Testis (tissue), 3 donors: ENCODE data around the gene MAP2K5. TPM values are rescaled to one million over a fixed set of nuclear protein-coding genes. Genes with fewer than 3 reads are reported as not detected.
A peak's percentile ranks its signal among the peaks of the same experiment; 100 is the strongest.

Experiments
- DNase-seq: peaks from one replicate; pipeline ENCODE4 v3.0.0-alpha.2; 2019
- H3K27ac ChIP-seq, 2 donors: fragments of 200-600 bp; sonication (generic); one replicate each; pipeline ENCODE4 v1.5.1; 2019
- H3K27me3 ChIP-seq: fragments of 200-600 bp; sonication (generic); one replicate; pipeline ENCODE4 v1.5.1; 2019
- H3K36me3 ChIP-seq: fragments of 200-600 bp; sonication (generic); one replicate; pipeline ENCODE4 v1.5.1; 2017; ENCODE audit warnings: low read depth; ENCODE audit errors: missing control alignments
- H3K4me1 ChIP-seq: fragments of 200-600 bp; sonication (generic); one replicate; pipeline ENCODE4 v1.5.1; 2019
- H3K4me3 ChIP-seq, 2 donors: fragments of 200-600 bp; sonication (generic); one replicate each; pipeline ENCODE4 v1.5.1; 2017 to 2019
- H3K9me3 ChIP-seq: fragments of 200-600 bp; sonication (generic); one replicate; pipeline ENCODE4 v1.5.1; 2017
- POLR2A ChIP-seq: fragments of 450-650 bp; IDR thresholded peaks from one replicate; pipeline ENCODE4 v1.6.1; 2017; ENCODE audit warnings: antibody characterized with exemption, mild to moderate bottlenecking, moderate library complexity
- WGBS, 2 donors: methylation state at CpG; one replicate each; pipeline ENCODE4 v1.1.5; 2018; 5-methylcytosine and 5-hydroxymethylcytosine counted together
- intact Hi-C: fragments of 100-400 bp; cut with DNase I; formaldehyde crosslinking; loops from one replicate; pipeline ENCODE4 v1.15.1; 2023; ENCODE audit warnings: low total_unique reads
- polyA plus RNA-seq: library from polyadenylated mRNA; stranded (reverse); fragments of 350-450 nt; fragmentation: Illumina TruSeq; extraction: RNeasy Lipid Tissue Mini Kit (QIAGEN cat#74804); gene quantifications from one replicate; pipeline ENCODE4 v1.2.3, GENCODE V29; 2014; ENCODE audit warnings: low read depth, low replicate concordance; ENCODE audit not compliant: insufficient read depth
- total RNA-seq, 2 donors: library from RNA; depleted of rRNA; stranded (reverse); fragments of >200 nt; gene quantifications; one replicate each; pipeline ENCODE4 v1.2.3, GENCODE V29; 2016
- TF ChIP-seq, protein P1 (sequence below), 3 experiments: fragments of 450-650 bp in 2 of 3; fragments of 200-600 bp in 1 of 3; sonication (generic) in 1 of 3; IDR thresholded peaks; one replicate each; pipeline ENCODE4 v1.5.1; 2016 to 2019; ENCODE audit warnings: antibody characterized with exemption in 3 of 3, mild to moderate bottlenecking in 2 of 3, moderate library complexity in 1 of 3

Gene MAP2K5
- total and polyA plus RNA-seq, 3 donors from 2014 or later, result 28.0 to 34.3 (median 31.2) TPM

- Histone ChIP-seq H3K36me3 (no peaks in the 10 kb centered on the region), H3K9me3 (no peaks in the 10 kb centered on the region), H3K4me1 (no peaks in the 10 kb centered on the region), H3K27me3 (no peaks in the 10 kb centered on the region), H3K4me3 (no peak overlapping the region), H3K27ac (no peak overlapping the region)
- no peak for DNase-seq
- no peak for TF ChIP-seq POLR2A
- TF ChIP-seq, protein P1, sequence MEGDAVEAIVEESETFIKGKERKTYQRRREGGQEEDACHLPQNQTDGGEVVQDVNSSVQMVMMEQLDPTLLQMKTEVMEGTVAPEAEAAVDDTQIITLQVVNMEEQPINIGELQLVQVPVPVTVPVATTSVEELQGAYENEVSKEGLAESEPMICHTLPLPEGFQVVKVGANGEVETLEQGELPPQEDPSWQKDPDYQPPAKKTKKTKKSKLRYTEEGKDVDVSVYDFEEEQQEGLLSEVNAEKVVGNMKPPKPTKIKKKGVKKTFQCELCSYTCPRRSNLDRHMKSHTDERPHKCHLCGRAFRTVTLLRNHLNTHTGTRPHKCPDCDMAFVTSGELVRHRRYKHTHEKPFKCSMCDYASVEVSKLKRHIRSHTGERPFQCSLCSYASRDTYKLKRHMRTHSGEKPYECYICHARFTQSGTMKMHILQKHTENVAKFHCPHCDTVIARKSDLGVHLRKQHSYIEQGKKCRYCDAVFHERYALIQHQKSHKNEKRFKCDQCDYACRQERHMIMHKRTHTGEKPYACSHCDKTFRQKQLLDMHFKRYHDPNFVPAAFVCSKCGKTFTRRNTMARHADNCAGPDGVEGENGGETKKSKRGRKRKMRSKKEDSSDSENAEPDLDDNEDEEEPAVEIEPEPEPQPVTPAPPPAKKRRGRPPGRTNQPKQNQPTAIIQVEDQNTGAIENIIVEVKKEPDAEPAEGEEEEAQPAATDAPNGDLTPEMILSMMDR (IDR thresholded peaks at IDR 0.05), result no peak
- 94 to 95% methylated on average over 4 of the region's 4 CpGs for WGBS, 2 donors
- intact Hi-C loops, result no loop called here
Observed at GRCh38 chr15:67585681-67586080, 43.2 kb downstream of the MAP2K5 start.

DNA sequence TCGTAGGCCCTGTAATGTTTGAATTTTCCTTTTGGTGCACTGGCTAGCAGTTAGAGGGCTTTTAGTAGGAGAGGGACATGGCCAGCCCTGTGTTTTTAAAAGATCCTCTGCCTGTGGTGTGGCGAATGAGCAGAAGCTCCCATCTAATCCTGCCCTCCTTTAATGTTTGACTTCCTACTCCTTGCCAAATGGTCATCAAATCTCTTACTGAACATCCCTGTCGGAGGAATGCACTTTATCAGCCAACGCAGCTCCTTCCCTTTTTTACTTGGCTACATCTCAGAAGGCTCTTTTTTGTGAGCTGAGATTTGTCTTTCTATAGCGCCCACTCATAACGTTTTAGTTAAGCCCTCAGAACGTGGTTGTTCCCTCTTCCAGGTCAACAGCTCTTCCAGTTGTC, 44.8 kb downstream of the MAP2K5 start:
- no peaks in the 10 kb centered on the region for H3K9me3 ChIP-seq
- H3K4me1 ChIP-seq, result no peaks in the 10 kb centered on the region
- WGBS, 2 donors, result 60 to 79% methylated on average over 7 of the region's 7 CpGs
- no peak for DNase-seq
- no peak overlapping the region for H3K27ac ChIP-seq
- TF ChIP-seq POLR2A, result no peak
- TF ChIP-seq, protein P1 (IDR thresholded peaks at IDR 0.05), result no peak
- no peak overlapping the region for H3K4me3 ChIP-seq
- no peaks in the 10 kb centered on the region for H3K36me3 ChIP-seq
- H3K27me3 ChIP-seq, result no peaks in the 10 kb centered on the region
- intact Hi-C loops, result no loop called here

DNA sequence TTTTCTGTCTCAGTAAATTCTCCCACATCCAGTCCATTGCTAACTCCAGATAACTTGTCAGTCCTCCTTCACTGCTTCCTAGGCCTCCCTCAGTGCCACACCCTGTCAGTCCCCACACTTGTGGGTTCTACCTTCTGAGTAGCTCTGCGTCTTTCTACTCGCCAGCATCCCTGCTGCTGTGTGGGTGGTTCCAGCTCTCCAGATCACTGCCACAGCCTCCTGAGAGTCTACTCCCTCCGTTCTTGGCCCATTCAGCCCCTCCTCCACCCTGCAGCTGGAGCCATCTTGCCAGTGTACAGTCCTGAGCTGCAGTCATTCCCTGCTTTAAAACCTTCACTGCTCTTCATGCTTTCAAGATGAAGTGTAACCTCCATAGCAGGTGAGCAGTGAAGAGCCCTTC, 45.3 kb downstream of the MAP2K5 start:
- H3K4me3 ChIP-seq, result no peak overlapping the region
- no peak overlapping the region for H3K27ac ChIP-seq
- no peaks in the 10 kb centered on the region for H3K4me1 ChIP-seq
- DNase-seq, result peak; percentile 17
- 38 to 64% methylated on average over 3 of the region's 3 CpGs for WGBS, 2 donors
- intact Hi-C loops, result no loop called here
- no peaks in the 10 kb centered on the region for H3K27me3 ChIP-seq
- no peaks in the 10 kb centered on the region for H3K9me3 ChIP-seq
- H3K36me3 ChIP-seq, result no peaks in the 10 kb centered on the region
- TF ChIP-seq, protein P1 (IDR thresholded peaks at IDR 0.05), result no peak
- TF ChIP-seq POLR2A, result no peak

DNA sequence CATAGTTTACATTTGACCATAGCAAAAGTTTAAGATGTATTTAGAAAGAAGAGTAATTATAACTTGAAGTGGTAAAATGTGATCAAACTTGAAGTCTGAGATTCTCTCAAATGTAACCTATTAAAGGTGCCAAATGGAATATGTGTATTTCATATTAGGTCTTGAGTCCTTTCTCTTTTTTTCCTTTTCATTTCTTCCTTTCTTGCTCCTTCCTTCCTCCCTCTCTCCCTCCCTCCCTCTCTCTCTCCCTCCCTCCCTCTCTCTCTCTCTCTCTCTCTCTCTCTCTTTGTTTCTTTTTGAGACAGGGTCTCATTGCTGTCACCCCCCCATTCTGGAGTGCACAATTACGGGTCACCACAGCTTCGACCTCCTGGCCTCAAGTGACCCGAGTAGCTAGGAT, 47.7 kb downstream of the MAP2K5 start:
- no peak for DNase-seq
- Histone ChIP-seq H3K4me3 (no peak overlapping the region), H3K9me3 (no peaks in the 10 kb centered on the region), H3K36me3 (no peaks in the 10 kb centered on the region), H3K4me1 (no peaks in the 10 kb centered on the region), H3K27me3 (no peaks in the 10 kb centered on the region), H3K27ac (no peak overlapping the region)
- WGBS, 2 donors, result 94 to 96% methylated on average over 3 of the region's 3 CpGs
- TF ChIP-seq POLR2A, result no peak
- TF ChIP-seq, protein P1 (IDR thresholded peaks at IDR 0.05), result no peak
- intact Hi-C loops, result no loop called here

GRCh38 chr15:67592245-67592644, 49.7 kb downstream of the MAP2K5 start:
- H3K27me3 ChIP-seq, result no peaks in the 10 kb centered on the region
- no peaks in the 10 kb centered on the region for H3K9me3 ChIP-seq
- H3K4me3 ChIP-seq, result no peak overlapping the region
- H3K4me1 ChIP-seq, result no peaks in the 10 kb centered on the region
- no peak for TF ChIP-seq POLR2A
- TF ChIP-seq, protein P1 (IDR thresholded peaks at IDR 0.05), result no peak
- intact Hi-C loops, result no loop called here
- no peak overlapping the region for H3K27ac ChIP-seq
- no peaks in the 10 kb centered on the region for H3K36me3 ChIP-seq
- no peak for DNase-seq
